Skeletal muscle tissue (tissue), 4 donors: ENCODE data around the gene GSC2. TPM values are rescaled to one million over a fixed set of nuclear protein-coding genes. Genes with fewer than 3 reads are reported as not detected.

ENCODE experiments used
- H3K27ac ChIP-seq: one replicate; pipeline ENCODE4 v1.7.0; 2013; ENCODE audit warnings: mild to moderate bottlenecking, low read depth, low read length, inconsistent platforms
- H3K27me3 ChIP-seq, 3 donors: one replicate each; pipeline ENCODE4 v1.7.0; 2013; ENCODE audit warnings: low read length in 3 of 3; ENCODE audit not compliant: control insufficient read depth in 3 of 3, insufficient read depth in 3 of 3
- H3K36me3 ChIP-seq, 3 donors: one replicate each; pipeline ENCODE4 v1.7.0; 2013; ENCODE audit warnings: low read length in 3 of 3; ENCODE audit not compliant: control insufficient read depth in 3 of 3, insufficient read depth in 3 of 3
- H3K4me1 ChIP-seq, 3 donors: one replicate each; pipeline ENCODE4 v1.7.0; 2013; ENCODE audit warnings: low read length in 3 of 3, mild to moderate bottlenecking in 3 of 3; ENCODE audit not compliant: control insufficient read depth in 3 of 3, insufficient read depth in 3 of 3
- H3K4me3 ChIP-seq, 3 donors: one replicate each; pipeline ENCODE4 v1.7.0; 2013; ENCODE audit warnings: low read length in 3 of 3
- H3K9ac ChIP-seq, 3 donors: one replicate each; pipeline ENCODE4 v1.7.0; 2013; ENCODE audit warnings: low read length in 3 of 3, mild to moderate bottlenecking in 3 of 3, moderate library complexity in 2 of 3, low read depth in 1 of 3
- H3K9me3 ChIP-seq, 3 donors: one replicate each; pipeline ENCODE4 v1.7.0; 2013; ENCODE audit warnings: low read length in 3 of 3; ENCODE audit not compliant: control insufficient read depth in 3 of 3
- total RNA-seq: library from RNA; depleted of rRNA; stranded (reverse); fragments of >200 nt; gene quantifications from one replicate; pipeline ENCODE4 v1.2.3, GENCODE V29; 2014
- donor health status: Osteomylitis.

GSC2 gene
- total RNA-seq, 1 donor from 2014 or later, result not detected

GRCh38 chr22:19103880-19104821 lies 45.9 kb downstream of the GSC2 start:
- peaks cover 47 to 57% (median 49%) of the 10 kb centered on the region in 3 donors for H3K4me1 ChIP-seq
- no peaks in the 10 kb centered on the region for H3K9me3 ChIP-seq
- no peaks in the 10 kb centered on the region for H3K27me3 ChIP-seq
- no peak overlapping the region for H3K27ac ChIP-seq
- H3K36me3 ChIP-seq, result no peaks in the 10 kb centered on the region
- H3K9ac ChIP-seq, result peak overlapping the region in 1 of 3 donors; percentile 16
- no peak overlapping the region for H3K4me3 ChIP-seq

- H3K9me3 ChIP-seq, result no peaks in the 10 kb centered on the region
- no peaks in the 10 kb centered on the region for H3K27me3 ChIP-seq
- H3K27ac ChIP-seq, result no peak overlapping the region
- H3K4me1 ChIP-seq, result peaks cover 2 to 23% (median 13%) of the 10 kb centered on the region in 3 donors
- H3K36me3 ChIP-seq, result no peaks in the 10 kb centered on the region
- H3K4me3 ChIP-seq, result no peak overlapping the region
- H3K9ac ChIP-seq, result no peak overlapping the region
Measured at GRCh38 chr22:19098157-19098556, 51.9 kb downstream of the GSC2 start.

GRCh38 chr22:19097518-19097917 lies 52.6 kb downstream of the GSC2 start:
- peaks cover 2 to 23% (median 13%) of the 10 kb centered on the region in 3 donors for H3K4me1 ChIP-seq
- H3K9ac ChIP-seq, result no peak overlapping the region
- H3K27ac ChIP-seq, result no peak overlapping the region
- H3K4me3 ChIP-seq, result no peak overlapping the region
- no peaks in the 10 kb centered on the region for H3K9me3 ChIP-seq
- no peaks in the 10 kb centered on the region for H3K36me3 ChIP-seq
- H3K27me3 ChIP-seq, result no peaks in the 10 kb centered on the region

Other genes with a start within 250 kb of the GSC2 start
- gene DGCR6, start 244.0 kb downstream of the GSC2 start, total RNA-seq, result 26.1 TPM
- 3.7 TPM for gene PRODH, start 214.0 kb downstream of the GSC2 start, total RNA-seq
- gene DGCR2, start 27.9 kb downstream of the GSC2 start, total RNA-seq, result 41.8 TPM
- not detected for gene TSSK2, start 19.0 kb downstream of the GSC2 start, total RNA-seq
- gene ESS2, start 5.6 kb downstream of the GSC2 start, total RNA-seq, result 3.7 TPM
- gene SLC25A1, start 28.4 kb upstream of the GSC2 start, total RNA-seq, result 17.2 TPM
- 33.4 TPM for gene CLTCL1, start 141.4 kb upstream of the GSC2 start, total RNA-seq